Sigmoid colon (tissue), 3 donors: ENCODE data around the gene ERG.

ENCODE experiments used
- POLR2A ChIP-seq, 2 donors: fragments of 450-650 bp; IDR thresholded peaks; one replicate each; pipeline ENCODE4 v1.6.1; 2016; ENCODE audit warnings: antibody characterized with exemption in 2 of 2, mild to moderate bottlenecking in 2 of 2, moderate library complexity in 2 of 2
- TF ChIP-seq, protein P1 (sequence below), 4 experiments: fragments of 450-650 bp in 3 of 4; fragments of 200-600 bp in 1 of 4; IDR thresholded peaks; one replicate each; pipeline ENCODE4 v1.5.1; 2016 to 2019; ENCODE audit warnings: antibody characterized with exemption in 4 of 4, mild to moderate bottlenecking in 3 of 4, moderate library complexity in 2 of 4

DNA sequence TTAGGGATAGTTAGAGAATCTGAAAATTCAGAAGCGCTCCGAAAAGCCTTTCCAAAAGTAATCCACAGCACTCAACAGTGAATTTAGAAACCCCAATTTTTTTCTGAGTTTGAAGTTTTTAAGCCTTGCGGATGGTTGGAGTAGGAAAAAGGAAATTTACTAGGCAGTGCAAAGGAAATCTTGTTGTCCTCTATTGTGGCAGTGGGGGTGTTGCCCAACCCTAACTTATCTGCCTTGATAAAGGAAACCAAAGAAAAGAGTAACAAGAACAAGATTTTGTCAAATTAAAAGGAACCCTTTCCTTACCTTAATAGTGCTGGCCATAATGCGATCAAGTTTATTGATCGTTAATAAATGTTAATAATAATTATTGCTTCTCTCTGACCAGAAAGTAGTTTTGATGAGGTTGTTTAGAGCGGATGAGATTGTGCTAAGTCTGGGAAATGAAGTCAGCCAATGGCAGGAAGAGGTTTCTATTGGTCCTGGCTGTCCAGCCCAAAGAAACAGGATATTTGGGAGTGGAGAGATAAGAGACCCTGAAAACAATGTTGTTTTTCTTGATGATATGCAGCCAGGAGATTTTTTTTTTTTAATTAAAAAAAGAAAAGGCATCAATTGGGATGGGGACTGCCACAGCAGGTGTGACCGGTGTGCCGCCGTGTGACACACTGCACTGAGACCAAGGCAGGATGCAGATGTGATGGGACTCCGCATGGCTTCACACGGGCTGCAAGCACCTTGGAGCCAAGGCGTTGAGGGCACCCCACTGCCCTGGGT lies at the start of gene ERG:
- TF ChIP-seq, protein P1, sequence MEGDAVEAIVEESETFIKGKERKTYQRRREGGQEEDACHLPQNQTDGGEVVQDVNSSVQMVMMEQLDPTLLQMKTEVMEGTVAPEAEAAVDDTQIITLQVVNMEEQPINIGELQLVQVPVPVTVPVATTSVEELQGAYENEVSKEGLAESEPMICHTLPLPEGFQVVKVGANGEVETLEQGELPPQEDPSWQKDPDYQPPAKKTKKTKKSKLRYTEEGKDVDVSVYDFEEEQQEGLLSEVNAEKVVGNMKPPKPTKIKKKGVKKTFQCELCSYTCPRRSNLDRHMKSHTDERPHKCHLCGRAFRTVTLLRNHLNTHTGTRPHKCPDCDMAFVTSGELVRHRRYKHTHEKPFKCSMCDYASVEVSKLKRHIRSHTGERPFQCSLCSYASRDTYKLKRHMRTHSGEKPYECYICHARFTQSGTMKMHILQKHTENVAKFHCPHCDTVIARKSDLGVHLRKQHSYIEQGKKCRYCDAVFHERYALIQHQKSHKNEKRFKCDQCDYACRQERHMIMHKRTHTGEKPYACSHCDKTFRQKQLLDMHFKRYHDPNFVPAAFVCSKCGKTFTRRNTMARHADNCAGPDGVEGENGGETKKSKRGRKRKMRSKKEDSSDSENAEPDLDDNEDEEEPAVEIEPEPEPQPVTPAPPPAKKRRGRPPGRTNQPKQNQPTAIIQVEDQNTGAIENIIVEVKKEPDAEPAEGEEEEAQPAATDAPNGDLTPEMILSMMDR (IDR thresholded peaks at IDR 0.05): no peak
- no peak for TF ChIP-seq POLR2A (IDR thresholded peaks at IDR 0.05)
